ENCODE measurements around the gene RNF19B.

- no peak for TF ChIP-seq CTCF (IDR thresholded peaks at IDR 0.05; ENCODE audit: low read length)
- TF ChIP-seq EZH2 (optimal IDR thresholded peaks at IDR 0.05; ENCODE audit: low read depth, low read length) = no peak
- TF ChIP-seq EZH2phosphoT487 (IDR thresholded peaks at IDR 0.05; ENCODE audit: low read length) = no peak
Measured at GRCh38 chr1:32953495-32953894, 11.1 kb downstream of the RNF19B start.

Data from MM.1S (cell line).